Breast epithelium (tissue), 4 donors: ENCODE results near the gene GPX8. TPM values are rescaled to one million over a fixed set of nuclear protein-coding genes. Genes with fewer than 3 reads are reported as not detected.

Experiments
- DNase-seq, 2 donors: peaks; one replicate each; pipeline ENCODE4 v3.0.0-alpha.2; 2019; ENCODE audit warnings: low spot score in 2 of 2
- H3K27ac ChIP-seq, 2 donors: fragments of 200-600 bp; sonication (generic) in 1 of 2; one replicate each; pipeline ENCODE4 v1.5.1; 2016 to 2019; ENCODE audit warnings: mild to moderate bottlenecking in 1 of 2
- H3K27me3 ChIP-seq, 2 donors: fragments of 200-600 bp; sonication (generic) in 1 of 2; one replicate each; pipeline versions ENCODE4 v1.5.1 to v1.6.0; 2017 to 2019; ENCODE audit warnings: control low read depth in 1 of 2, mild to moderate bottlenecking in 1 of 2
- H3K36me3 ChIP-seq: fragments of 200-600 bp; one replicate; pipeline ENCODE4 v1.5.1; 2019
- H3K4me1 ChIP-seq, 2 donors: fragments of 200-600 bp; sonication (generic); one replicate each; pipeline ENCODE4 v1.5.1; 2016 to 2019; ENCODE audit warnings: control low read depth in 1 of 2
- H3K4me3 ChIP-seq, 3 donors: fragments of 200-600 bp; sonication (generic); 1 replicate in 2 of 3; 2 replicates in 1 of 3; pipeline ENCODE4 v1.5.1; 2016 to 2019; ENCODE audit warnings: mild to moderate bottlenecking in 3 of 3, moderate library complexity in 2 of 3
- H3K9me3 ChIP-seq, 2 donors: fragments of 200-600 bp; sonication (generic) in 1 of 2; one replicate each; pipeline ENCODE4 v1.5.1; 2016 to 2019; ENCODE audit warnings: control low read depth in 1 of 2
- POLR2A ChIP-seq: fragments of 450-650 bp; IDR thresholded peaks from one replicate; pipeline ENCODE4 v1.6.1; 2016; ENCODE audit warnings: antibody characterized with exemption, mild to moderate bottlenecking, moderate library complexity
- POLR2AphosphoS5 ChIP-seq, 3 donors: sonication (generic); formaldehyde crosslinking; IDR thresholded peaks; one replicate each; pipeline ENCODE4 v1.6.1; 2017; ENCODE audit warnings: antibody characterized with exemption in 3 of 3
- intact Hi-C: fragments of 100-400 bp; cut with DNase I; formaldehyde crosslinking; loops from one replicate; pipeline ENCODE4 v1.15.1; 2023; ENCODE audit warnings: low total_unique reads
- total RNA-seq, 3 donors: library from RNA; depleted of rRNA; stranded (reverse); fragments of >200 nt; gene quantifications; one replicate each; pipeline ENCODE4 v1.1.0, GENCODE V29; 2016
- TF ChIP-seq, protein P1 (sequence below), 3 donors: fragments of 450-650 bp; IDR thresholded peaks; one replicate each; pipeline ENCODE4 v1.5.1; 2016 to 2017; ENCODE audit warnings: antibody characterized with exemption in 3 of 3, mild to moderate bottlenecking in 3 of 3, moderate library complexity in 3 of 3

Gene GPX8
- total RNA-seq, 3 donors from 2014 or later = 14.4 to 24.9 (median 21.0) TPM

DNA sequence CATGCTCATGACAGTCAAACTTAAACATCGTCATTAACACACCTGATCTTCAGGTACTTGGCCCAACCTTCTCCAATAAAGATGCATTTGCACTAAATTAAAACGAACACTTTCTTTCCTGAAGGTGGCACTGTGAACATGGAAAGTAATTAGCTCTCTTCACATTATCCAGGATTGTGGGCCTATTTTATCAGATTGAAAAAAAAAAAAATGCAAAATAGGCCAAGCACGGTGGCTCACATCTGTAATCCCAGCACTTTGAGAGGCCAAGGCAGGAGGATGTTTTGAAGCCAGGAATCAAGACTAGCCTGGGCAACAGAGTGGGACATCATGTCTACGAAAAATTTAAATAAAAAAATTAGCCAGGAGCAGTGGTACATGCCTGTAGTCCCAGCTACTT, 27.4 kb downstream of the GPX8 start:
- no peak overlapping the region for H3K27ac ChIP-seq
- H3K27me3 ChIP-seq = peaks cover 0 to 7% of the 10 kb centered on the region in 2 donors
- intact Hi-C loops = no loop called here

DNA sequence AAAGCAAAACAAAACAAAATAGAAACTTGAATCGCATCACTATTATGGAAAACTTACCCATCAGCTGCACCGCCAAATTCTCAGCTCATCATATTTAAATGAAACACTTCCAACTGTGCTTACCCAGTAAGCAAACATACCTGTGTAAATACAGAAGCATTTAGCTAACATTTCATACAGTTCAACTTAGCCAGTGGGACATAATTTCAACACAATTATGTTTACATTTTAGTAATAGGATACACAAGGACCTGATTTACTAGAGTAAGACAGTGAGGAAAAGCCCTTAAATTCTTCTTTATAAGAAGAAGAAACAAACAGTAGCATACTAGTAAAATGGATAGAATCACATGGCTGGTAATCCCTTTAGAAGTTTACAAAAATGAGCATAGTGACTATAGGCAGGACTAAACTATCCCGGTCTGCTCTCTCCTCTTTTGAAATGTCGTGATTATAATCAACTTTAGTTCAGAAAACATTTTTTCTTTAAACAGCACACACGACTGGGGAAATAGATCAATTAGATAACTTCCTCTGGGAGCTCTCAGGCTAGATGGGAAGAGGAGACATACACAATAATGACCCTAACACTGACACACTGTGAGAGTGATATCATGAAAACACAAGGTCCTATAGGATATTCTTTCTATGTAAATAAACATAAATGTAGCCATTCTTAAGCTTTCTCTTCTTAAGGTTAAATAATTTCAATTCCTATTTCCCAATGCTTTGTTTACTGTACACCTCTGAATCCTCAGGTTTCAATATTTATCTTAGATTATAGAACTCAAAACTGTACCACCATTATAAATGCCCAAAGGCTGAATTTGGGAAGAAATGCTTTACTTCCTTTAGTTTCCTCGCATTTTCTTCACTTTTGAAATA, 28.9 kb downstream of the GPX8 start:
- no peak overlapping the region for H3K27ac ChIP-seq
- peaks cover 0 to 7% of the 10 kb centered on the region in 2 donors for H3K27me3 ChIP-seq
- no peak overlapping the region for H3K4me3 ChIP-seq
- no peaks in the 10 kb centered on the region for H3K4me1 ChIP-seq
- no peak for TF ChIP-seq POLR2A
- no peak for TF ChIP-seq POLR2AphosphoS5 (IDR thresholded peaks at IDR 0.05)
- TF ChIP-seq, protein P1, sequence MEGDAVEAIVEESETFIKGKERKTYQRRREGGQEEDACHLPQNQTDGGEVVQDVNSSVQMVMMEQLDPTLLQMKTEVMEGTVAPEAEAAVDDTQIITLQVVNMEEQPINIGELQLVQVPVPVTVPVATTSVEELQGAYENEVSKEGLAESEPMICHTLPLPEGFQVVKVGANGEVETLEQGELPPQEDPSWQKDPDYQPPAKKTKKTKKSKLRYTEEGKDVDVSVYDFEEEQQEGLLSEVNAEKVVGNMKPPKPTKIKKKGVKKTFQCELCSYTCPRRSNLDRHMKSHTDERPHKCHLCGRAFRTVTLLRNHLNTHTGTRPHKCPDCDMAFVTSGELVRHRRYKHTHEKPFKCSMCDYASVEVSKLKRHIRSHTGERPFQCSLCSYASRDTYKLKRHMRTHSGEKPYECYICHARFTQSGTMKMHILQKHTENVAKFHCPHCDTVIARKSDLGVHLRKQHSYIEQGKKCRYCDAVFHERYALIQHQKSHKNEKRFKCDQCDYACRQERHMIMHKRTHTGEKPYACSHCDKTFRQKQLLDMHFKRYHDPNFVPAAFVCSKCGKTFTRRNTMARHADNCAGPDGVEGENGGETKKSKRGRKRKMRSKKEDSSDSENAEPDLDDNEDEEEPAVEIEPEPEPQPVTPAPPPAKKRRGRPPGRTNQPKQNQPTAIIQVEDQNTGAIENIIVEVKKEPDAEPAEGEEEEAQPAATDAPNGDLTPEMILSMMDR (IDR thresholded peaks at IDR 0.05) = no peak
- DNase-seq = no peak
- H3K9me3 ChIP-seq = no peaks in the 10 kb centered on the region
- H3K36me3 ChIP-seq = no peaks in the 10 kb centered on the region
- intact Hi-C loops = no loop called here

More for the DNA sequence above, 27.4 kb downstream of the GPX8 start:
- no peak for TF ChIP-seq POLR2A
- TF ChIP-seq, protein P1 (IDR thresholded peaks at IDR 0.05) = no peak
- no peak for TF ChIP-seq POLR2AphosphoS5 (IDR thresholded peaks at IDR 0.05)
- H3K36me3 ChIP-seq = no peaks in the 10 kb centered on the region
- no peaks in the 10 kb centered on the region for H3K9me3 ChIP-seq
- DNase-seq = no peak
- no peaks in the 10 kb centered on the region for H3K4me1 ChIP-seq
- no peak overlapping the region for H3K4me3 ChIP-seq

DNA sequence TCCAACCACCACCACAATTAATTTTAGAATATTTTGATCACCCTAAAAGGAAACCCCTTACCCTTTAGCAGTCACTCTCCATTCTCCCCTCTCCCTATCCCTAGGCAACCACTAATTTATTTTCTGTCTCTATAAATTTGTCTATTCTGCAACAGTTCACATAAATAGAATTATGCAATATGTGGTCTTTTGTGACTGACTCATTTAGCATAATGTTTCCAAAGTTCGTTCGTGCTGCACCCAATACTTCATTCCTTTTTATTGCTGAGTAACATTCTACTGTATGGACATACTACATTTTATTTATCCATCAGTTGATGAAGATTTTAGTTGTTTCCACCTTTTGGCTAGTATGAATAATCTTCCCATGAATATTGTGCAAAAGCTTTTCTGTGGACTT, 31.2 kb downstream of the GPX8 start:
- no peak overlapping the region for H3K4me3 ChIP-seq
- peaks cover 0 to 6% of the 10 kb centered on the region in 2 donors for H3K27me3 ChIP-seq
- intact Hi-C loops = no loop called here
- no peak overlapping the region for H3K27ac ChIP-seq
- TF ChIP-seq POLR2A = no peak
- TF ChIP-seq, protein P1 (IDR thresholded peaks at IDR 0.05) = no peak
- TF ChIP-seq POLR2AphosphoS5 (IDR thresholded peaks at IDR 0.05) = no peak
- no peaks in the 10 kb centered on the region for H3K9me3 ChIP-seq
- H3K4me1 ChIP-seq = no peaks in the 10 kb centered on the region
- no peaks in the 10 kb centered on the region for H3K36me3 ChIP-seq
- DNase-seq = no peak

DNA sequence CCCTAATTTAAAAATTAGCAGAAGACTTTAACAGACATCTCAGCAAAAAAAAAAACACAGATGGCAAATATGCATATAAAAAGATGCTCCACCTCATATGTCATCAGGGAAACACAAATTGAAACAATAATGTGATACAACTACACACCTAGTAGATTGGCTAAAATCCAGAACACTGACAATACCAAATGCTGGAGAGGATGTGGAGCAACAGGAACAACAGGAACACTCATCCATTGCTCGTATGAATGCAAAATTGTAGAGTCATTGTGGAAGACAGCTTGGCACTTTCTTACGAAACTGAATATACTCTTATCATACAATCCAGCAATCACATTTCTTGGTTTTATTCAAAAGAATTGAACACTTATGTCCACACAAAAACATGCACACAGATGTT, 45.0 kb downstream of the GPX8 start:
- Histone ChIP-seq H3K4me1 (no peaks in the 10 kb centered on the region), H3K27me3 (no peaks in the 10 kb centered on the region), H3K36me3 (no peaks in the 10 kb centered on the region), H3K9me3 (no peaks in the 10 kb centered on the region), H3K4me3 (no peak overlapping the region), H3K27ac (no peak overlapping the region)
- intact Hi-C loops = no loop called here
- TF ChIP-seq POLR2AphosphoS5 (IDR thresholded peaks at IDR 0.05) = no peak
- TF ChIP-seq, protein P1 (IDR thresholded peaks at IDR 0.05) = no peak
- TF ChIP-seq POLR2A = no peak
- no peak for DNase-seq

DNA sequence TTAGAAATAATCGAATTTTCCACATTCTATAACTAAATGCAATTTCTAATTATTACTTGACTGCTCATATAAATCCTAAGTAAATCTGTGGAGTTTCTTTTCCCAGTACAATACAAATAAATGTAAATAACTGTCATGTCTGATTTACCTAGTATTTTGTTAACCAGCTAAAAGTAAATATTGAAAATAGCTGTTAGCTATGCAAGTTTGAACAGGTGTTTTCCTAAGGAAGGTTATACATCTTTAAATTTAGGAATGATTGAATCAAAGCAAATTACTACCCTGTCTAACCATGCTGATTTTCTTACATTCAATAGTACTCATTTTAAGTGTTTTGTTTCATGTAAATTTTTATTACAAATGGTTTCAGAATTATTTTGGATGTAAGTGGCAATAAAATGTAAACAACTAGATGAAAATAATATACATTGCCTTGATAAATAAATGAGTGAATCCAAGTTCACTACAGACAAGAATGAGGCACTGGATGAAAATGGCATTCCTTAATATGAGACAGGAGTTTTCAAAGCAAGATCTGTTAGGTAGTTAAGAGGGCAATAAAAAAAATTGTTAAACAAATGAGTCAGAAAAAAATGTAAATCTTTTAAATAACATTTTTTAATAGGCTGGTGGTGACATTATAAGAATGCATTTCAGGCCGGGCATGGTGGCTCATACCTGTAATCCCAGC, 51.4 kb downstream of the GPX8 start:
- no peak for TF ChIP-seq POLR2A
- Histone ChIP-seq H3K4me3 (no peak overlapping the region), H3K27me3 (no peaks in the 10 kb centered on the region), H3K4me1 (no peaks in the 10 kb centered on the region), H3K9me3 (no peaks in the 10 kb centered on the region), H3K36me3 (no peaks in the 10 kb centered on the region), H3K27ac (no peak overlapping the region)
- intact Hi-C loops = no loop called here
- no peak for DNase-seq

Other genes with a start within 250 kb of the GPX8 start
- under 1 TPM in 1 of 3 donors, not detected in 2; 0.48 TPM for gene ESM1, start 174.6 kb upstream of the GPX8 start, total RNA-seq
- gene GZMK, start 135.9 kb upstream of the GPX8 start, total RNA-seq = 1 to 10 TPM in 2 of 3 donors, under 1 TPM in 1; 0.33 to 2.6 (median 1.8) TPM
- 1 to 10 TPM in 2 of 3 donors, not detected in 1; 1.0 to 1.6 TPM for gene GZMA, start 57.5 kb upstream of the GPX8 start, total RNA-seq
- gene CDC20B, start 13.0 kb downstream of the GPX8 start, total RNA-seq = not detected
- gene MCIDAS, start 67.1 kb downstream of the GPX8 start, total RNA-seq = under 1 TPM in 2 of 3 donors, not detected in 1; 0.73 to 0.98 TPM
- 1 to 10 TPM in 2 of 3 donors, under 1 TPM in 1; 0.32 to 4.3 (median 3.2) TPM for gene CCNO, start 73.4 kb downstream of the GPX8 start, total RNA-seq
- 10 to 100 TPM; 28.3 to 40.1 (median 31.1) TPM for gene DHX29, start 147.5 kb downstream of the GPX8 start, total RNA-seq
- 100 to 1,000 TPM in 1 of 3 donors, 10 to 100 TPM in 2; 95.7 to 107 (median 98.8) TPM for gene MTREX, start 147.8 kb downstream of the GPX8 start, total RNA-seq